ENCODE data around the gene MST1R. TPM values are rescaled to one million over a fixed set of nuclear protein-coding genes. Genes with fewer than 3 reads are reported as not detected.
A peak's percentile ranks its signal among the peaks of the same experiment; 100 is the strongest.
"Not testable (repeated sequence)": the region's sequence is repeated elsewhere in the genome, so short reads cannot be mapped to it uniquely, and the experiment has no call there.

MST1R gene
- total RNA-seq, 1 donor from 2014 or later: 0.57 TPM

DNA sequence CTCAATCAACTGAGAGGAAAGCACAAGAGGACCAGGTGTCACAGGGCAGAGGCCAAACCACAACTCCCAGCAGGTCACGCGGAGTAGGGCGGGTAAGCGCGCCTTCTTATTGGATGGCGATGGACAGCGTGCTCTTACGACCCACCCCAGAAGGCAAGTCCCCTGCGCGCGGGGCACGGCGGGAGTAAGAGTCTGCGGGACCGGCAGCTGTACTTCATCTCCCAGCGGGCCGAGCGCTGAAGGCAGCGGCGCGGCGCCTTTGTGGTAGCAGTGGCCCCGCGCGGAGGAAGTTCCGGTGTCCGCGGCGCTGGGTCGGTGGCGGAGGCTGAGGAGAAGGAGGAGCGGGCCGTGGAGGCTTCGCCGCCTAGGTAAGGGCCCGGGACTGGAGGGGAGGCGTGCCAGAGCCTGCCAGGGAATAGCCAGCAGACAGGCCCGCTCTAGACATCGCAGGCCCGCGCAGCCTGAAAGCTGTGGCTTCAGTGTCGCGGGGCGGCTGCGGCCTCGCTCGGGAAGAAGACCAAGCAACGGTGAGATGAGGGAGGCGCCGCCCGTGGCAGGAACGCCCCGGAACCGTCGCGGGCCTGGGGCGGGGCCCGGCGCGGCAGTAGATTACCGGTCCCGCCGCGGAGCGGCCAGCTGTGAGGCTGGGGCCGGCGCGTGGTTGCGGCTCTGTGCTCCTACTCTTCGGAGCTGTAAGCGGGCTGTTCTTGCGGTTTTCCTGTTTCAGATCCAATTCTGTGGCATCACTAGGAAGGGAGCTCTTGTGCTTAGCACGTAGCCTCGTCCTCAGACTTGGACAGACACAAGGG is 36.4 kb upstream of the MST1R start, which contains the start of gene RBM6:
Gene RBM6, plus strand, starts transcription at position 293 of the 809 bp plus-strand sequence. CDS start 22,492 bp downstream, outside the sequence.
- Histone ChIP-seq H2AFZ (ENCODE audit: low read depth, low read length) (peak within 1 kb of the TSS; percentile 81), H4K20me1 (ENCODE audit: insufficient read depth, low read length) (peaks cover 41% of the 10 kb centered on the region), H3K4me2 (ENCODE audit: low read length) (peak within 1 kb of the TSS; percentile 93), H3K36me3 (ENCODE audit: insufficient read depth, low read length) (no peaks in the 10 kb centered on the region), H3K79me2 (ENCODE audit: insufficient read depth, low read length) (peaks cover 48% of the 10 kb centered on the region), H3K4me3 (ENCODE audit: insufficient read depth, low read depth, low read length) (peak within 1 kb of the TSS; percentile 97), H3K27ac (ENCODE audit: low read depth, low read length) (peak within 1 kb of the TSS; percentile 89), H3K27me3 (ENCODE audit: insufficient read depth, low read length) (no peaks in the 10 kb centered on the region), H3K4me1 (ENCODE audit: insufficient read depth, low read length) (peaks cover 9% of the 10 kb centered on the region), H3K9ac (ENCODE audit: low read length) (peak within 1 kb of the TSS; percentile 89), H3K9me3 (ENCODE audit: insufficient read depth, low read depth, low read length) (no peaks in the 10 kb centered on the region)
- Mint-ChIP-seq H3K36me3 (ENCODE audit: low read depth, unreplicated experiment) (no peaks in the 10 kb centered on the region), H3K4me3 (ENCODE audit: unreplicated experiment) (peak within 1 kb of the TSS; percentile 99), H3K27ac (ENCODE audit: unreplicated experiment) (peak within 1 kb of the TSS; percentile 98), H3K9me3 (ENCODE audit: unreplicated experiment) (peaks cover 2% of the 10 kb centered on the region), H3K27me3 (ENCODE audit: low read depth, unreplicated experiment) (no peaks in the 10 kb centered on the region), H3K4me1 (ENCODE audit: low read depth, unreplicated experiment) (no peaks in the 10 kb centered on the region)
- FAIRE-seq (no peak), DNase-seq (ENCODE audit: low read depth) (peak; percentile 96)
- no peak for TF ChIP-seq EZH2 (IDR thresholded peaks at IDR 0.05; ENCODE audit: insufficient read depth, low read length)
- TF ChIP-seq, protein P1, sequence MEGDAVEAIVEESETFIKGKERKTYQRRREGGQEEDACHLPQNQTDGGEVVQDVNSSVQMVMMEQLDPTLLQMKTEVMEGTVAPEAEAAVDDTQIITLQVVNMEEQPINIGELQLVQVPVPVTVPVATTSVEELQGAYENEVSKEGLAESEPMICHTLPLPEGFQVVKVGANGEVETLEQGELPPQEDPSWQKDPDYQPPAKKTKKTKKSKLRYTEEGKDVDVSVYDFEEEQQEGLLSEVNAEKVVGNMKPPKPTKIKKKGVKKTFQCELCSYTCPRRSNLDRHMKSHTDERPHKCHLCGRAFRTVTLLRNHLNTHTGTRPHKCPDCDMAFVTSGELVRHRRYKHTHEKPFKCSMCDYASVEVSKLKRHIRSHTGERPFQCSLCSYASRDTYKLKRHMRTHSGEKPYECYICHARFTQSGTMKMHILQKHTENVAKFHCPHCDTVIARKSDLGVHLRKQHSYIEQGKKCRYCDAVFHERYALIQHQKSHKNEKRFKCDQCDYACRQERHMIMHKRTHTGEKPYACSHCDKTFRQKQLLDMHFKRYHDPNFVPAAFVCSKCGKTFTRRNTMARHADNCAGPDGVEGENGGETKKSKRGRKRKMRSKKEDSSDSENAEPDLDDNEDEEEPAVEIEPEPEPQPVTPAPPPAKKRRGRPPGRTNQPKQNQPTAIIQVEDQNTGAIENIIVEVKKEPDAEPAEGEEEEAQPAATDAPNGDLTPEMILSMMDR (IDR thresholded peaks at IDR 0.05; ENCODE audit: insufficient read depth, low read depth, low read length): no peak

DNA sequence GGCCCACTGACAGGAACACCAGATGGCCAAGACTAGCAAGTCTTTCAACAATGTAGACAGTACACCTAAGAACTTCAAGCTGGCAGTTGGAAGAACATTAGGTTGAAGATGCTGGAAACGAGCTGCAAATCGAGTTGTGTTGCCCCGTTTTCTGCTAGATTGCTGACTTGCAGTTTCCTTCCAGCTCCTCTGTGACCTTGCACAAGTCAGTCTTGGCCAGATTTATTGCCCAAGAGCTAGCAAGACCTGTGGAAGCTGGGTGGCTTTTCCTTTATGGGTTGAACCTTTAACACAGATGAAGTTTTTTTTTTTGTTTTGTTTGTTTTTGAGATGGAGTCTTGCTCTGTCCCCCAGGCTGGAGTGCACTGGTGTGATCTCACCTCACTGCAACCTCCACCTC is 33.4 kb upstream of the MST1R start:
- FAIRE-seq (no peak), DNase-seq (ENCODE audit: low read depth) (no peak)
- no peaks in the 10 kb centered on the region for H3K36me3 Mint-ChIP-seq (ENCODE audit: low read depth, unreplicated experiment)
- H3K9me3 ChIP-seq (ENCODE audit: insufficient read depth, low read depth, low read length): no peaks in the 10 kb centered on the region
- H2AFZ ChIP-seq (ENCODE audit: low read depth, low read length): no peak overlapping the region
- H3K4me3 Mint-ChIP-seq (ENCODE audit: unreplicated experiment): no peak overlapping the region
- H3K4me3 ChIP-seq (ENCODE audit: insufficient read depth, low read depth, low read length): no peak overlapping the region
- no peaks in the 10 kb centered on the region for H3K4me1 Mint-ChIP-seq (ENCODE audit: low read depth, unreplicated experiment)
- no peak overlapping the region for H3K9ac ChIP-seq (ENCODE audit: low read length)
- H4K20me1 ChIP-seq (ENCODE audit: insufficient read depth, low read length): peaks cover 16% of the 10 kb centered on the region
- H3K27ac ChIP-seq (ENCODE audit: low read depth, low read length): no peak overlapping the region
- H3K27me3 ChIP-seq (ENCODE audit: insufficient read depth, low read length): no peaks in the 10 kb centered on the region
- peaks cover 2% of the 10 kb centered on the region for H3K9me3 Mint-ChIP-seq (ENCODE audit: unreplicated experiment)
- H3K27ac Mint-ChIP-seq (ENCODE audit: unreplicated experiment): no peak overlapping the region
- H3K27me3 Mint-ChIP-seq (ENCODE audit: low read depth, unreplicated experiment): no peaks in the 10 kb centered on the region
- H3K4me2 ChIP-seq (ENCODE audit: low read length): no peak overlapping the region
- H3K4me1 ChIP-seq (ENCODE audit: insufficient read depth, low read length): peaks cover 9% of the 10 kb centered on the region
- peaks cover 20% of the 10 kb centered on the region for H3K79me2 ChIP-seq (ENCODE audit: insufficient read depth, low read length)
- H3K36me3 ChIP-seq (ENCODE audit: insufficient read depth, low read length): no peaks in the 10 kb centered on the region
- TF ChIP-seq, protein P1 (IDR thresholded peaks at IDR 0.05; ENCODE audit: insufficient read depth, low read depth, low read length): no peak
- TF ChIP-seq EZH2 (IDR thresholded peaks at IDR 0.05; ENCODE audit: insufficient read depth, low read length): no peak

DNA sequence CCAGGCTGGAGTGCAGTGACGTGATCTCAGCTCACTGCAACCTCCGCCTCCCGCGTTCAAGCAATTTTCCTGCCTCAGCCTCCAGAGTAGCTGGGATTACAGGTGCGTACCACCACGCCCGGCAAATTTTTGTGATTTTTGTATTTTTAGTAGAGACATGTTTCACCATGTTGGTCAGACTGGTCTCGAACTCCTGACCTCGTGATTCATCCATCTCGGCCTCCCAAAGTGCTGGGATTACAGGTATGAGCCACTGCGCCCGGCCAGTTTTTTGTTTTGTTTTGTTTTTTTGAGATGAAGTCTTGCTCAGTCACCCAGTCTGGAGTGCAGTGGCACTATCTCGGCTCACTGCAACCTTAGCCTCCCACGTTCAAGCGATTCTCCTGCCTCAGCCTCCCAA is 28.6 kb upstream of the MST1R start:
- H2AFZ ChIP-seq (ENCODE audit: low read depth, low read length); H3K36me3 ChIP-seq (ENCODE audit: insufficient read depth, low read length); DNase-seq (ENCODE audit: low read depth); H3K4me2 ChIP-seq (ENCODE audit: low read length); H3K9me3 Mint-ChIP-seq (ENCODE audit: unreplicated experiment); H3K27ac Mint-ChIP-seq (ENCODE audit: unreplicated experiment); H3K36me3 Mint-ChIP-seq (ENCODE audit: low read depth, unreplicated experiment); H3K27ac ChIP-seq (ENCODE audit: low read depth, low read length); H3K27me3 Mint-ChIP-seq (ENCODE audit: low read depth, unreplicated experiment); H3K9me3 ChIP-seq (ENCODE audit: insufficient read depth, low read depth, low read length); H3K4me3 ChIP-seq (ENCODE audit: insufficient read depth, low read depth, low read length); H3K4me1 Mint-ChIP-seq (ENCODE audit: low read depth, unreplicated experiment); H3K9ac ChIP-seq (ENCODE audit: low read length); H3K27me3 ChIP-seq (ENCODE audit: insufficient read depth, low read length); H3K4me3 Mint-ChIP-seq (ENCODE audit: unreplicated experiment); FAIRE-seq; H4K20me1 ChIP-seq (ENCODE audit: insufficient read depth, low read length): not testable (repeated sequence)
- Histone ChIP-seq H3K79me2 (ENCODE audit: insufficient read depth, low read length) (peaks cover 13% of the 10 kb centered on the region), H3K4me1 (ENCODE audit: insufficient read depth, low read length) (peaks cover 11% of the 10 kb centered on the region)

Data from astrocyte (in vitro differentiated cells and primary cell).